ENCODE results near the gene GRB10. TPM values are rescaled to one million over a fixed set of nuclear protein-coding genes. Genes with fewer than 3 reads are reported as not detected.

The GRB10 gene
- total RNA-seq, 1 donor from 2014 or later: 58.6 TPM

GRCh38 chr7:50641442-50642405, 141.0 kb downstream of the GRB10 start:
- intact Hi-C loops (cut with DNase I): no loop called here
- H3K27ac ChIP-seq: no peak overlapping the region
- no peaks in the 10 kb centered on the region for H3K27me3 ChIP-seq
- TF ChIP-seq CTCF (IDR thresholded peaks at IDR 0.05): peak; percentile 27
- no peak overlapping the region for H3K4me3 ChIP-seq
- no peaks in the 10 kb centered on the region for H3K9me3 ChIP-seq
- no peaks in the 10 kb centered on the region for H3K36me3 ChIP-seq
- peaks cover 5% of the 10 kb centered on the region for H3K4me1 ChIP-seq
- DNase-seq: peak; percentile 61
- peak; percentile 74 for ATAC-seq

DNA sequence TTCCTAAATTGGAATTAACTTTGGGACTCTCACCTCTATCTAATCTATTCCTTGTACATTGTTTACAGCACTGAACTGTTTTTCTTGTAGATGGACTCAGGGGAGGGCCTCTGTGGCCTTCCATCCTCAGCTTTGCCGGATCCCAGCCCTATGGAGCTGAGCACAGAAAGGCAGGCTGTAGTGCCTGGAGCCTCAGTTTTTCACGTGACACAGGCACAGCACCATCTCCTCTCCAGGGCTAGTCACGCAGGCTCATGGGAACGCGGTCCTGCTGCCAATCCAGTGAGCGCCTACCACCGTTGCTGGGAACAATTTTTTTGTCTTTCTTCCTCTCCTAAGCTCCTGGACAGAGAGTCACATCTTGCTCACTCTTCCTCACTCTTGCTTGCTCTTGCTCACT, 141.9 kb downstream of the GRB10 start:
- H3K9me3 ChIP-seq: no peaks in the 10 kb centered on the region
- TF ChIP-seq CTCF (IDR thresholded peaks at IDR 0.05): no peak

DNA sequence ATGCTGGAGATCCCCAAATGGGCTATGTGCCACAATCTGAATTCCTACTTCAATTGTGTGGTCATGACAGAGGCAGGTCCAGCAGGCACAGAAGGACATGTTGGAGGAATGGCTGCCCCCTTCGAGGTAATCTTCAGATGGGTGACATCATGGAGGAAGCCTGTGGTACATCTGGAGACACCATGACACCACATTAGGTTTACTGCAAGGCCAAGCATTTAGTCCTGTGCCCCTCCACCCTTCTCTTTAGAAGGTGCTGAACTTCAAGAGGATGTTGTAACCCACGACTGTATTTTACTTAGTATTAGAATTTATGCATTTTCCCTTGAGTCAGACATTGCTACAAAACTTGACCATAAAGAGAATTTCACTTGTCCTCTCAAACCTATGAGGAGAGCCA, 142.4 kb downstream of the GRB10 start:
- peaks cover 5% of the 10 kb centered on the region for H3K4me1 ChIP-seq
- H3K9me3 ChIP-seq: no peaks in the 10 kb centered on the region
- intact Hi-C loops (cut with DNase I): no loop called here
- no peaks in the 10 kb centered on the region for H3K36me3 ChIP-seq
- no peak overlapping the region for H3K4me3 ChIP-seq
- TF ChIP-seq CTCF (IDR thresholded peaks at IDR 0.05): no peak
- no peaks in the 10 kb centered on the region for H3K27me3 ChIP-seq
- no peak for ATAC-seq
- H3K27ac ChIP-seq: no peak overlapping the region
- no peak for DNase-seq

More for the DNA sequence above, 141.9 kb downstream of the GRB10 start:
- H3K27ac ChIP-seq: no peak overlapping the region
- DNase-seq (peak; percentile 36), ATAC-seq (no peak)
- no peaks in the 10 kb centered on the region for H3K36me3 ChIP-seq
- peaks cover 5% of the 10 kb centered on the region for H3K4me1 ChIP-seq
- H3K27me3 ChIP-seq: no peaks in the 10 kb centered on the region
- H3K4me3 ChIP-seq: no peak overlapping the region
- intact Hi-C loops (cut with DNase I): no loop called here

- intact Hi-C loops (cut with DNase I): no loop called here
- ATAC-seq (no peak), DNase-seq (no peak)
- no peaks in the 10 kb centered on the region for H3K27me3 ChIP-seq
- H3K27ac ChIP-seq: no peak overlapping the region
- no peaks in the 10 kb centered on the region for H3K9me3 ChIP-seq
- H3K4me1 ChIP-seq: peaks cover 6% of the 10 kb centered on the region
- no peak for TF ChIP-seq CTCF (IDR thresholded peaks at IDR 0.05)
- no peaks in the 10 kb centered on the region for H3K36me3 ChIP-seq
- no peak overlapping the region for H3K4me3 ChIP-seq
Observed at GRCh38 chr7:50637725-50638643, 144.7 kb downstream of the GRB10 start.

DNA sequence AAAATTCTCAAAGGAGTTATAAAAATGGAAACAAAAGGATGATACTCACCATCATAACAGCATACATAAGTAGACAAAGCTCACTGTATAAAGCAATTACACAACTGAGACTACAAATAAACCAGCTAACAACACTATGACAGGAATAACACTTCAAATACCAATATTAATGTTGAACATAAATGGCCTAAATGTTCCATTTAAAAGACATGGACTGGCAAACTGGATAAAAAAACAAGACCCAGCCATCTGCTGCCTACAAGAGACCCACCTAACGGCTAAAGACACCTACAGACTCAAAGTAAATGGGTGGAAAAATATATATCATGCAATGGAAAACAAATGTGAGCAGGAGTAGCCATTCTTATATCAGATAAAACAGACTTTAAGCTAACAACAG, 148.3 kb downstream of the GRB10 start:
- no peak overlapping the region for H3K27ac ChIP-seq
- H3K4me1 ChIP-seq: peaks cover 6% of the 10 kb centered on the region
- no peaks in the 10 kb centered on the region for H3K9me3 ChIP-seq
- no peak for TF ChIP-seq CTCF (IDR thresholded peaks at IDR 0.05)
- no peaks in the 10 kb centered on the region for H3K27me3 ChIP-seq
- ATAC-seq (no peak), DNase-seq (no peak)
- H3K36me3 ChIP-seq: no peaks in the 10 kb centered on the region
- no peak overlapping the region for H3K4me3 ChIP-seq
- intact Hi-C loops (cut with DNase I): no loop called here

Data from upper lobe of right lung (tissue), 1 donor.